MCF 10A (cell line): ENCODE measurements around the gene KCNJ16. TPM values are rescaled to one million over a fixed set of nuclear protein-coding genes. Genes with fewer than 3 reads are reported as not detected.

ENCODE experiments used
- BruUV-seq: library from RNA; stranded (reverse); fragments of 400-500 nt; replicated peaks from 2 replicates; lab custom pipeline; 2021; lab: Mats Ljungman, UMichigan
- CTCF ChIA-PET: fragments of 300-600 bp; sonication (Branson Sonifier 250); formaldehyde crosslinking; extraction: SDS; loops from one replicate; lab custom pipeline; 2021; ENCODE audit warnings: antibody characterized with exemption, inconsistent platforms; lab: Yijun Ruan, JAX
- POLR2A ChIA-PET: fragments of 300-600, 350-650 bp; sonication (Branson Sonifier 250); formaldehyde crosslinking; extraction: SDS; loops from one replicate; lab custom pipeline; 2020; ENCODE audit warnings: antibody characterized with exemption, inconsistent platforms; lab: Yijun Ruan, JAX
- DNase-seq: peaks from one replicate; pipeline ENCODE4 v3.0.0-alpha.2; 2018; ENCODE audit not compliant: unreplicated experiment
- H3K27ac Mint-ChIP-seq: one replicate; pipeline ENCODE4 v1.8.0; 2022; ENCODE audit warnings: mild to moderate bottlenecking, low read depth, mixed read lengths; ENCODE audit not compliant: unreplicated experiment
- H3K27me3 Mint-ChIP-seq: one replicate; pipeline ENCODE4 v1.8.0; 2022; ENCODE audit warnings: mixed read lengths; ENCODE audit not compliant: insufficient read depth, unreplicated experiment
- H3K36me3 Mint-ChIP-seq: one replicate; pipeline ENCODE4 v1.8.0; 2022; ENCODE audit warnings: mild to moderate bottlenecking, moderate library complexity, mixed read lengths; ENCODE audit not compliant: insufficient read depth, unreplicated experiment
- H3K4me1 Mint-ChIP-seq: one replicate; pipeline ENCODE4 v1.8.0; 2022; ENCODE audit warnings: mixed read lengths; ENCODE audit not compliant: insufficient read depth, unreplicated experiment
- H3K4me3 Mint-ChIP-seq: one replicate; pipeline ENCODE4 v1.8.0; 2022; ENCODE audit warnings: mild to moderate bottlenecking, moderate library complexity, mixed read lengths; ENCODE audit not compliant: unreplicated experiment
- H3K9me3 Mint-ChIP-seq: one replicate; pipeline ENCODE4 v1.8.0; 2022; ENCODE audit warnings: mixed read lengths; ENCODE audit not compliant: unreplicated experiment
- CTCF ChIP-seq: fragments of 200-600 bp; IDR thresholded peaks from one replicate; pipeline ENCODE4 v1.8.0; 2022; ENCODE audit warnings: antibody characterized with exemption, mild to moderate bottlenecking; ENCODE audit not compliant: unreplicated experiment
- intact Hi-C: fragments of 100-400 bp; cut with micrococcal nuclease; formaldehyde crosslinking; loops from 2 replicates; pipeline ENCODE4 v1.14.1; 2022
- total RNA-seq: library from RNA; stranded (reverse); gene quantifications from 2 replicates; pipeline ENCODE4 v1.2.3, GENCODE V29; 2022

KCNJ16 gene
- total RNA-seq, 1 experiment from 2014 or later = 0.42 TPM

DNA sequence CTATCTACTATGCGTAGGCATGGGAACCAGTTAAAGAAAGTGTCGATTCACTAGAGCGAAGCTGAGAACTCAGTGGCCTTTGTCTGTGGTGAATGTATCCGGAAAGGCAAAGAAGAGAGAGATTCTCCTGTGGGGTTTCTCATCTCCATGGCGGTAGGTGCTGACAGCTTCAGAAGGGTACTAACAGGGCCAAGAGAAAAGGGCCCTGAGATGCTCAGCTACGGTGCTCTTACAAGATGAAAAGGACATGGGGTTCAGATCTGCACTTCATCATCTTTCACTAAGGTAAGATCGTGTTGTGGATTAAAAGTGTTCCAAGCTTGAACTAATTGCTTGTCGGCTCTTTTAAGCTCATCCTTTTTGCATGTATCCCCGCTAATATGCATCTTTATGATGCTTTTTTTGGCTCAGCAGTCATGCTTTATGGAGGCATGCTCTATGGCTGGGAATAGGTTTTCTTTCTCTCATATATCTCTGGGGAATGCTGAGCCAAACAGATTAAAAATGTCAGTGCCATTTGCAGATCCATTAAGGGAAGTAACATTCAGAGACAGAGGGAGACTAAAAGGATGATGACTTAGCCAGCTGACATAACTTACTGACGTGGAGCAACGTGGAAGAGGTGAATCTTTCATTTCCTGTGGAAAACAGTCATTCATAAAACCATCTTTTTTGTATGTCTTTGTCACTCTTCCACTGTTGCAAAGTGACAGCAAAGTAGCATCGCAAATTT is 29.9 kb downstream of the KCNJ16 start:
- no TSS peak for BruUV-seq
- intact Hi-C loops = no loop called here
- Mint-ChIP-seq H3K4me1 (peaks cover 5% of the 10 kb centered on the region), H3K4me3 (no peak overlapping the region), H3K27ac (no peak overlapping the region), H3K27me3 (no peaks in the 10 kb centered on the region), H3K9me3 (peaks cover 7% of the 10 kb centered on the region), H3K36me3 (no peaks in the 10 kb centered on the region)
- ChIA-PET CTCF (interaction anchor here (0.6 to 0.7 kb wide), 3 partner anchors 24 to 272 kb away, joined by 3 to 5 read pairs (median 3); no protein-coding TSS in a partner anchor), POLR2A (interaction anchor here (0.6 to 1.2 kb wide), 3 partner anchors 33 to 1074 kb away, joined by 3 read pairs; no protein-coding TSS in a partner anchor)
- no peak for TF ChIP-seq CTCF
- DNase-seq = no peak

DNA sequence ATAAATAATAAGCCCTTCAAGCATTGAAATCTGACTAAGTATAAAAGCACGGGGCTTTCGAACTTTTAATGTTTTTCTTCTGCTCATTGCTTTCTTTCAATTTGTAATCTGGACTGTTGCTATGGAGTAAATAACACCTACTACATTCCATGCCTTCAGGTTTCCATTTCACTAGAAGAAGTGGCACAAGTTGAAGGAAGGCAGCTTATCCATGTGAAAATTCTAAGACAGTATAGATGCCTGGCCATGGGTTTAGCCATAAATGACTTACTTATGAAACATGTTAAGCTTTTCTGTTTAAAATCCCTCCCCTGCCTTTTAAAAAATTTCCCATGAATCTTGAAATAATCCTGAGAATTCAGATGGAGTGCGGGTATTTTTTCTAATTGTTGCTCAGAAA is 30.6 kb downstream of the KCNJ16 start:
- CTCF ChIA-PET = interaction anchor here (1.0 kb wide), 1 partner anchor 537 kb away, joined by 3 read pairs; no protein-coding TSS in a partner anchor
- H3K9me3 Mint-ChIP-seq = peaks cover 7% of the 10 kb centered on the region

DNA sequence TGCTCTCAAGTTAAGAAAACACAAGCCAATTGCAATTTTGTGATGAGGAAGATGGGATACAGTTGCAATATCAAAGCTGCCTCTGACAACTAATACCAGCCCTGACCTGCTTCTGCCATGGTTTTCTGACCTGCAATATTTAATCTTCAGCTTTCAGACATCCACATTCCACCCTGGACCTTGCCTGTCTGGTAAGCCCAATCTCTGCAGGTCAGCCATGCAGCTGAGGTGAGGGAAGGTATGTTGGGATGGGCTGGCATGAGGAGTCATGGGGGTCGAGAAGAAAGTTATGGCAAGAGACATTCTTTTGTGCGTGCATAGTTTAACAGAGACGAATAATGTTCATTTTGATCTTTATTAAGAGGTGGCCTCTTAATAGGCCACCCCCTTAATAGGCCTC is 31.5 kb downstream of the KCNJ16 start:
- Mint-ChIP-seq H3K27me3 (no peaks in the 10 kb centered on the region), H3K4me3 (no peak overlapping the region), H3K4me1 (peaks cover 5% of the 10 kb centered on the region), H3K36me3 (no peaks in the 10 kb centered on the region), H3K9me3 (peaks cover 7% of the 10 kb centered on the region), H3K27ac (no peak overlapping the region)
- POLR2A ChIA-PET = interaction anchor here (0.6 to 1.4 kb wide), 2 partner anchors 9 to 21 kb away, joined by 3 to 4 read pairs; no protein-coding TSS in a partner anchor
- no peak for TF ChIP-seq CTCF
- CTCF ChIA-PET = interaction anchor here (1.0 kb wide), 1 partner anchor 538 kb away, joined by 3 read pairs; no protein-coding TSS in a partner anchor
- no peak for DNase-seq
- no TSS peak for BruUV-seq
- intact Hi-C loops = no loop called here

More for the DNA sequence above, 30.6 kb downstream of the KCNJ16 start:
- POLR2A ChIA-PET = interaction anchor here (0.7 kb wide), 1 partner anchor 9 kb away, joined by 4 read pairs; no protein-coding TSS in a partner anchor
- H3K4me3 Mint-ChIP-seq = no peak overlapping the region
- H3K27me3 Mint-ChIP-seq = no peaks in the 10 kb centered on the region
- no peak overlapping the region for H3K27ac Mint-ChIP-seq
- intact Hi-C loops = no loop called here
- peaks cover 5% of the 10 kb centered on the region for H3K4me1 Mint-ChIP-seq
- TF ChIP-seq CTCF = no peak
- H3K36me3 Mint-ChIP-seq = no peaks in the 10 kb centered on the region
- no TSS peak for BruUV-seq
- no peak for DNase-seq

GRCh38 chr17:70107441-70107840 is 32.4 kb downstream of the KCNJ16 start:
- no TSS peak for BruUV-seq
- intact Hi-C loops = no loop called here
- Mint-ChIP-seq H3K27me3 (no peaks in the 10 kb centered on the region), H3K9me3 (peaks cover 7% of the 10 kb centered on the region), H3K36me3 (no peaks in the 10 kb centered on the region), H3K4me3 (no peak overlapping the region), H3K27ac (no peak overlapping the region), H3K4me1 (peaks cover 5% of the 10 kb centered on the region)
- DNase-seq = no peak
- POLR2A ChIA-PET = interaction anchor here (1.4 kb wide), 1 partner anchor 20 kb away, joined by 4 read pairs; no protein-coding TSS in a partner anchor
- CTCF ChIA-PET = no interaction called here
- TF ChIP-seq CTCF = no peak
